HG03575 (cell line): ENCODE measurements around the gene ALK.
"Not testable (repeated sequence)": the region's sequence is repeated elsewhere in the genome, so short reads cannot be mapped to it uniquely, and the experiment has no call there.

Source experiments
- ATAC-seq: cut with Tn5 transposase; IDR thresholded peaks from one replicate; pipeline ENCODE4 v1.9.1; 2021; ENCODE audit not compliant: unreplicated experiment, insufficient number of reproducible peaks, low FRiP score; ENCODE audit errors: extremely low read depth

Gene ALK

GRCh38 chr2:29273004-29273684 lies 648.2 kb downstream of the ALK start:
- no peak for ATAC-seq

GRCh38 chr2:29272311-29272710 lies 649.1 kb downstream of the ALK start:
- no peak for ATAC-seq

- ATAC-seq, result no peak
Observed at GRCh38 chr2:29270701-29271121, 650.7 kb downstream of the ALK start.

GRCh38 chr2:29269765-29270109 lies 651.6 kb downstream of the ALK start:
- no peak for ATAC-seq

- no peak for ATAC-seq
Observed at GRCh38 chr2:29269095-29269764, 652.2 kb downstream of the ALK start.

- ATAC-seq, result no peak
Observed at GRCh38 chr2:29267720-29268119, 653.7 kb downstream of the ALK start.

- ATAC-seq, result no peak
Observed at GRCh38 chr2:29263886-29264285, 657.5 kb downstream of the ALK start.

- ATAC-seq, result no peak
Observed at GRCh38 chr2:29262681-29263260, 658.6 kb downstream of the ALK start.

GRCh38 chr2:29261003-29261402 lies 660.4 kb downstream of the ALK start:
- no peak for ATAC-seq

- no peak for ATAC-seq
Observed at GRCh38 chr2:29260142-29260772, 661.1 kb downstream of the ALK start.

- no peak for ATAC-seq
Observed at GRCh38 chr2:29259221-29259620, 662.2 kb downstream of the ALK start.

- no peak for ATAC-seq
Observed at GRCh38 chr2:29255004-29255403, 666.4 kb downstream of the ALK start.

GRCh38 chr2:29253495-29254275 lies 667.7 kb downstream of the ALK start:
- not testable (repeated sequence) for ATAC-seq

- no peak for ATAC-seq
Observed at GRCh38 chr2:29253026-29253425, 668.4 kb downstream of the ALK start.

- no peak for ATAC-seq
Observed at GRCh38 chr2:29251406-29251805, 670.0 kb downstream of the ALK start.

GRCh38 chr2:29250977-29251376 lies 670.4 kb downstream of the ALK start:
- no peak for ATAC-seq

- ATAC-seq, result no peak
Observed at GRCh38 chr2:29249666-29250253, 671.6 kb downstream of the ALK start.

GRCh38 chr2:29247336-29247914 lies 674.0 kb downstream of the ALK start:
- ATAC-seq, result no peak
